ENCODE measurements around the gene NTSR2.

Gene NTSR2

DNA sequence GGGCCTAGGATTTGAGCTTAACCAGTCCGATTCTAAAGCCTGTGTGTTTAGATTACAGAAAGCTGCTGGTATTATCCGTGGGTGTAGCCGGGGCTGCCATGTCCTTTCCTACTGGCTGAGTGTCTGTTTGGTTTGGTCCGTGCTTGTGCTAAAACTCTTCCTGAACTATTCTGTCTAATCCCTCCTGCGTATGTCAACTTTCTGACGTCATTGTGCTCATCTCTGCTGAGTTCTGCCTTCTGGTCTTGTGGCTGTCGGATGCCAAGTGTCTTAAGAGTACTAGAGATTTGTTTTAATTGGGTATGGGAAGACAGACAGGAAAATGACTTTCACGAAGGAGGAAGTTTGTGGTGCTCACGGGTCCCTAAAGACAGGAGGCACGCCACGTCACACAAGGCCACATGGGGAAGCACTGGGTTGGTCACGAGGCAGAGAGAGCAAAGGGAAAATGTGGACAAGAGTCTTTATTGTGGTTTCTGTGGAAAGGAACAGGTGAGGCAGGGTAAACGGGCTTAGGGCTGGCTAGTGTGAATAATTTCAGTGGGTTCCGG lies 31.8 kb upstream of the NTSR2 start:
- POLR2A ChIA-PET = no interaction called here
- CTCF ChIA-PET = interaction anchor here (1.6 to 11.2 kb wide), 2 partner anchors 9 to 80 kb away, joined by 6 to 217 read pairs; no protein-coding TSS in a partner anchor
- TF ChIP-seq, protein P1, sequence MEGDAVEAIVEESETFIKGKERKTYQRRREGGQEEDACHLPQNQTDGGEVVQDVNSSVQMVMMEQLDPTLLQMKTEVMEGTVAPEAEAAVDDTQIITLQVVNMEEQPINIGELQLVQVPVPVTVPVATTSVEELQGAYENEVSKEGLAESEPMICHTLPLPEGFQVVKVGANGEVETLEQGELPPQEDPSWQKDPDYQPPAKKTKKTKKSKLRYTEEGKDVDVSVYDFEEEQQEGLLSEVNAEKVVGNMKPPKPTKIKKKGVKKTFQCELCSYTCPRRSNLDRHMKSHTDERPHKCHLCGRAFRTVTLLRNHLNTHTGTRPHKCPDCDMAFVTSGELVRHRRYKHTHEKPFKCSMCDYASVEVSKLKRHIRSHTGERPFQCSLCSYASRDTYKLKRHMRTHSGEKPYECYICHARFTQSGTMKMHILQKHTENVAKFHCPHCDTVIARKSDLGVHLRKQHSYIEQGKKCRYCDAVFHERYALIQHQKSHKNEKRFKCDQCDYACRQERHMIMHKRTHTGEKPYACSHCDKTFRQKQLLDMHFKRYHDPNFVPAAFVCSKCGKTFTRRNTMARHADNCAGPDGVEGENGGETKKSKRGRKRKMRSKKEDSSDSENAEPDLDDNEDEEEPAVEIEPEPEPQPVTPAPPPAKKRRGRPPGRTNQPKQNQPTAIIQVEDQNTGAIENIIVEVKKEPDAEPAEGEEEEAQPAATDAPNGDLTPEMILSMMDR (IDR thresholded peaks at IDR 0.05; ENCODE audit: control extremely low read depth, extremely low read depth, low read depth, missing control alignments) = no peak
- DNase-seq (ENCODE audit: extremely low spot score) = no peak

DNA sequence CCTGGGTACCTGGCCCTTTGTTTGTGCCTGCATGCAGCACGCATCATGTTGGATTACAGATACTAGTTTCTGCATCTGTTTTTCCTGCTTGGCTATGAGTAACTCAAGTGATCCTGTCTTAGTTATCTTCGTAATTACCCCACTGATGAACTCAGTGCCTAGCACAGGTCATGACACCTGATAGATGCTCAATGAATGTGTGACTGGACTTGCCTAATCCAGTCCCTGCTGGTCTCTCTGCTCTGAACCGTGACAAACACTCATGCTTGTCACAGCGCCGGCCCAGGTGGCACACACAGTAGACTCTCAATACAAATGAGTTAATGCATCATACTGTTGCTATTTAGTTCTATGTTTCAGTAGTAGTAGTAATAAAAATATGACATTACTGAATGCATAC lies 31.2 kb upstream of the NTSR2 start:
- TF ChIP-seq, protein P1 (IDR thresholded peaks at IDR 0.05; ENCODE audit: control extremely low read depth, extremely low read depth, low read depth, missing control alignments) = no peak
- DNase-seq (ENCODE audit: extremely low spot score) = no peak
- ChIA-PET CTCF (interaction anchor here (1.6 to 11.2 kb wide), 3 partner anchors 8 to 81 kb away, joined by 6 to 217 read pairs (median 34); no protein-coding TSS in a partner anchor), POLR2A (no interaction called here)

DNA sequence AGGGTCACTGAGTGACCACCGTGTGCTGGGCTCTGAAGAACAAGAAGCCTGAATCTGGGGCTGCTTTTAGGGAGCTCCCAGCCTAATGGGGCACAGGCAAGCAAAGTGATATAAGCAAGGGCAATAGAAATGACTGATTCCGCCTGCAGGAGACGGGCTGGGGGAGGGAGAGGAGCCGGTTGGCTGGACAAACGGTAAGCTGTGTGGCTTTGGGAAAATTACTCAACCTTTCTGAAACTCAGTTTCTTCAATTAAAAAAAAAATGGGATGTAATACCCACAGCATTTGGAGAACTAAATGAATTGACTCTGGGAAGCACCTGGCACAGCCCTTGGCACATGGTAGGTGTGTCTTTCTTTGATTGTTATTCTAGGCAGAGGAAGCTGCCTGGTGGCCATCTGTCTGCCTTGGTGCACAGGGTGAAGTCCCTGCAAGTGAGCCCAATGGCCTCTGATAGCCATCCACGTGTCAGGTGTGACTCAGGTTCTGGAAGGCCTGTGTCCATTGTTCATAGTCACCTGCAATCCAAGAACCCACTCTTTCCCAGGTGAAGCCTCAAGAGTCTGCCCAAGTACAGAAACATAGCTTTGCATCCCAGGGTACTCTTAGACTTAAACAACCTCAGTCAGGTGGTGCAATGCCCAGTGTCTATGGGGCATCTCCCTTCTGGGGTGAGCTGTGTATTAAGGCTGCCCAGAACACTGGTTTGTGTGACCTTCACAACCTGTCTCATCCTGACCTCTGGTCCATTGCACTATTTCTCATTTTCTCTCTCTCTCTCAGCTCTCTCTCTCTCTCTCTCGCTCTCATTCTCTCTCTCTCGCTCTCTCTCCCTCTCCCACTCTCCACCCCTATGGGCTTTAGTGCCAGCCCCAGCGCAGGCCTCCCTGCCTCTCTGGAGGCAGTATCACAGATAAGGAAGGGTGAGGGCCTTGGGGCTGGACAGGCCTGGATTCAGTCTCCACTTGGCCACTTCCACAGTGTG lies 30.0 kb upstream of the NTSR2 start:
- DNase-seq (ENCODE audit: extremely low spot score) = no peak
- TF ChIP-seq, protein P1 (IDR thresholded peaks at IDR 0.05; ENCODE audit: control extremely low read depth, extremely low read depth, low read depth, missing control alignments) = no peak
- CTCF ChIA-PET = interaction anchor here (1.1 to 11.2 kb wide), 5 partner anchors 9 to 1307 kb away, joined by 3 to 217 read pairs (median 8); no protein-coding TSS in a partner anchor
- POLR2A ChIA-PET = interaction anchor here (0.6 kb wide), 1 partner anchor 47 kb away, joined by 3 read pairs; the partner anchor contains the start of gene LPIN1

DNA sequence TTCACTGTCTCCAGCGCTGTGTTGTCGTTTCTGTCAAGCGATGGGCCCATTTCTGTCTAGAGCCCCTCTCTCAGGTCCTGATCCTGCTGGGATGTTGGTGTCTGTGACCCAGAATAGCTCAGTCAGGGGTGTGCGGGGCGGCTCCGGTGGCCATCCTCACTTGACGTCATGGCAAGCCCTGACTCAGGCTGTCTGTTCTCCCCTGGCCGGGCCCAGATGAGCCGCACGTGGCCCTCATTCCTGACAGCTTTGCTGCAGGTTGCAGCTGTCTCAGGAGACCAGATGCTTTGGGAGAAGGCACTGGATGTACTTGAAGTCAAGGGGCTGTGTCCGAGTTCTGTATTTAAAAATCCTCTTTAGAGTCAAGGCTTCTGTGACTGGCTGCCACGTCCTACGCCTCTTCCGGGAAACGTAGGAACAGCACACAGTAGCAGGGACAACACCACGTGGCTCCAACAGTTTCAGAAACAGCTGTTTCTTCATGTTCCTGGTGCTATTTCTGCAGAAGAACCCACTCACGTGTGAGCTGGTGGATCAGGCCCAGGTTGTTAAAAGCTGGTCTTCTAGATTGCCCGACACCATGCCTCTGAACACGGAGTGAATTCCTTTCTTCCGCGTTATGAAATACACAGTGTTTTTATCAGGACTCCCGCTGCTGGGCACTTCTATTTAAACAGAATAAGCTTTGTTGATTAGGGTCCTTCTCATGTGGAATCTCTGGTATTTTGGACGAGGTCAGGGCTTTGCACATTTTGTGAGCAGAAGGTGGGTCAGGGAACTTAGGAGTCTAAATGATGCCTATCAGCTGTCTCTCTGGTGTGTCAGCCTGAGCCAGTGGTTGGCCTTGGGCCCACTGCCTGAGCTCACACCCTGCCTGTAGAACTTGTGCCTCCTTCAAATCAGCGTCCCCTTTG lies 28.3 kb upstream of the NTSR2 start:
- CTCF ChIA-PET = interaction anchor here (0.8 to 11.2 kb wide), 6 partner anchors 9 to 1309 kb away, joined by 3 to 217 read pairs (median 6); no protein-coding TSS in a partner anchor
- TF ChIP-seq, protein P1 (IDR thresholded peaks at IDR 0.05; ENCODE audit: control extremely low read depth, extremely low read depth, low read depth, missing control alignments) = no peak
- POLR2A ChIA-PET = no interaction called here
- no peak for DNase-seq (ENCODE audit: extremely low spot score)

DNA sequence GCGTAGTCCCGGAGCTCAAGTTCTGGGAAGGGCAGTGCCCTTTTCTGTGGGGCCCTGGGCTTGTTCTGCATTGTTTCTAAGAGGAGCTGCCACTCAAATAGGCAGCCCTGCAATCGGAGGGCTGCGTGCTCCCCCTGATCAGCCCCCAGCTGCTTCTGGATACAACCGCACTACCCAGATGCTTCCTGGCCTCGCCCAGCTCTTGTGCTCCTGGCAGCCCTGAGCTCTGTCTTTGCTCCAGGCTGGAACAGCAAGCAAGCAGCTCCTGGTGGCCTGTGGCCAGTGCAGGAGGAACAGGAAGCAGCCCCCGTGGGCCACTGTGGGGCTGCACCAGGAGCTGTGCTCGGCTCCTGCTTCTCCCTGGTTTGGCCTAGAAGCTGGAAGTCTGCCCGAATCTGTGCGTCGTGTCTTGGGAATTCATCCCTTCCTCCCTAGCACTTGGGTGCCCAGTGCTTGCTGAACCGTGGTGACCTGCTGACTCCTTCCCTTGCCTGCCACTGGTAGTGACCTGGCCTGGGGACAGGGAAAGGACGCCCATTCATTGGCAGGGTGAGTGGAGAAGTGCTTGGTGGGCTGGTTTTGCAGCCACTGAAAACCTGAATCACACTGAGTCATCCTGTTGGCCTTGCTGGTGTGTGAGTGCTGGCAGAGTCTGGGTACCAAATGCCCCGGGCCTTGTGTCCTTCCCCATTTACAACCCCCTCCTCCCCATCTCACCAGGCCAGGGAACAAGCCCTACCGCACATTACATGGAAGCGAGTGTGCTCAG lies 27.3 kb upstream of the NTSR2 start:
- TF ChIP-seq, protein P1 (IDR thresholded peaks at IDR 0.05; ENCODE audit: control extremely low read depth, extremely low read depth, low read depth, missing control alignments) = no peak
- POLR2A ChIA-PET = no interaction called here
- DNase-seq (ENCODE audit: extremely low spot score) = no peak
- CTCF ChIA-PET = interaction anchor here (1.1 to 11.2 kb wide), 6 partner anchors 10 to 113 kb away, joined by 3 to 217 read pairs (median 4); no protein-coding TSS in a partner anchor
